HG03442 (cell line): Measurements from ENCODE around the gene ALDH1A2.
"Not testable (repeated sequence)": the region's sequence is repeated elsewhere in the genome, so short reads cannot be mapped to it uniquely, and the experiment has no call there.

ENCODE experiments used
- ATAC-seq: cut with Tn5 transposase; IDR thresholded peaks from one replicate; pipeline ENCODE4 v1.9.1; 2021; ENCODE audit warnings: mild to moderate bottlenecking, moderate library complexity; ENCODE audit not compliant: unreplicated experiment

ALDH1A2 gene

DNA sequence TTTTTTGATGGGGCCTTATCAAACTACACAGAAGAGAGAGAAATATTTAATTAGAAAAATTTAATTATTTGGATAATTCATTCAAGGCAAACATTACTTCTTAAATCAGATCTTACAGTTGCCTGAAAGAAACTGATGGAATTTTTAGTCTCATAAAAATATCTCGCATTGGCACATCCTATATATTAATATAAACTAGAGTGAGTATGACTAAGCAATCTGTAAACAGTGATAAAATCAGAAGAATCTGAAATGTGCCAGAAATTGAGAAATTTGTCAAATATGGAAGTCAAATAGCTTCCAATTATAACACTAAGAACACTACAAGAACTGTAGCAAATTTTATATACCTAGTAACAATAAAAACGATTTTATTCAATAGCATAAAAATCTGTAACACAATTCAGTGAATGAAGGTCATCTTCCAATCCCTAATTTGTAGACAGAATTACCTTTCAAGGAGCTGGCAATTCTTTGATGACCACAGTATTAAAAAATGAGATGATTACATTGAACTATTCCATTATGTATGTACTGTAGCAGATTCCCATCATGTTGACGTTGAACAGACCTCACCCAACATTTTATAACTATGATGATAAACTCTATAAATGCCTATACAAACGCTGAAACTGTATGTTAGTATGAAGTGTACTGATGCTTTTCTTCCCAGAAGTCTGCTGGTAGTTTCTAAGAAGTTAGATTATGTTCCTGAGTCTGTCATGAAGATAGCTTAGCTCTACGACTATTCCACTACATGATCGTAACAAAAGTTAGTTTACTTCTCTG lies 63.0 kb downstream of the ALDH1A2 start:
- ATAC-seq: no peak

DNA sequence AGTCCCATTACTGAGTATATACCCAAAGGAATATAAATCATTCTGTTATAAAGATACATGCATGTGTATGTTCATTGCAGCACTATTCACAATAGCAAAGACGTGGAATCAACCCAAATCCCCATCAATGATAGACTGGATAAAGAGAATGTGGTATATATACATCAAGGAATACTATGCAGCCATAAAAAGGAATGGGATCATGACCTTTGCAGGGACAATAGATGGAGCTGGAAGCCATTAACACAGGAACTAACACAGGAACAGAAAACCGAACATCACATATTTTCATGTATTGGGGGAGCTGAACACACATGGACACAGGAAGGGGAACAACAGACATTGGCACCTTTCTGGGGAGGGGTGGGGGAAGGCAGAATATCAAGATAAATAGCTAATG lies 65.8 kb downstream of the ALDH1A2 start:
- not testable (repeated sequence) for ATAC-seq

DNA sequence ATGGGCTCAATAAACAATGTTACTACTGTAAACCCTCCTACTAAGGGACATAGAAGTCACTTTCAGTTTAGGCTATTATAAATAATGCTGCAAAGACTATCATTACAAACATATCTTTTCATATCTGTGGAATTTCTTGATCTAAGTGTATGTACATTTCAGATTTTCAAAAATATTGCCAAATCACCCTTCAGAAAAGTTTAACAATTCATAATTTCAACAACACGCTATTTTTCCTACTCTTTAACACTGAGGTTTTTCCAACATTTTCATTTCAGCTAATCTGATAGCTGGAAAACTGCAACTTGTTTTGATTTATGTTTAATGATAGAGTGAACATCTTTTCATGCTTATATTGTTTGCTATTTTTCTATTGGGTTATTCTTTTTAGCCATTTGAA lies 69.0 kb downstream of the ALDH1A2 start:
- ATAC-seq: no peak

DNA sequence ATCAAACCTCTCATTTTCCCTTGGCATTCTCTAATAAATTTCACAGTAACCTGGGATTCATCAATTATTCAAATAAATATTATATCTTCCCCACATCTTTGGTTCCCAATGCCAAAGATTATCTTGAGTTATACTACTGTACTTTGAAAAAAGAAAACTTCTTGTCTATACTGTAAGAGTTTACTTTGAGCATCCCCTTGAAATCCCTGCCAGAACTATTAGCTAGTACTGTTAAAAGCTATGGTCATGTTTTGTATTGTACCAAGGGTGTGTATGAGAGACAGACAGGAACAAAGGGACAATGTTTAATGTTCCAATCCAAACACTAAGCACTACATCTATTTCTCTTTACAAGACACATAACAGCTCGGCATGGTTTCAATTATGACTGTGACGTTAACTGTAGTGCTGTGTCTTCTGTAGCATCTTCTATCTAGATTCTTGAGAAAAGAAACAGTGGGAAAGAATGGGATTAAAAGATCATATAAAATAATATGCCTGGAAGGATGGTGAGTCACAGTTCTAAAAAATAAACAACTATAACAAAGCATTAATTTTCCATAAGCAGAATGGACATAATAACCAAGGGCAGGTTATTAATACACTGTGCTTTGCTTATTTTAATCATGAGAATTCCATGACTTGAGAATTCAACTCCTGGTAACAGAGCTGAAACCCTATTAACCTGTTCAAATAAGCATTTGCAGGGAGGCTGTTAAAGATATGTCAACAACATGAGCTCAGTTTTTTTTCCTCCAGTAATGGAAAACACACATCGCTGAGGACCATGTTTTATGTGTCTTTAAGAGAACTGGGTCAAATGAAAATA lies 71.1 kb downstream of the ALDH1A2 start:
- ATAC-seq: no peak

DNA sequence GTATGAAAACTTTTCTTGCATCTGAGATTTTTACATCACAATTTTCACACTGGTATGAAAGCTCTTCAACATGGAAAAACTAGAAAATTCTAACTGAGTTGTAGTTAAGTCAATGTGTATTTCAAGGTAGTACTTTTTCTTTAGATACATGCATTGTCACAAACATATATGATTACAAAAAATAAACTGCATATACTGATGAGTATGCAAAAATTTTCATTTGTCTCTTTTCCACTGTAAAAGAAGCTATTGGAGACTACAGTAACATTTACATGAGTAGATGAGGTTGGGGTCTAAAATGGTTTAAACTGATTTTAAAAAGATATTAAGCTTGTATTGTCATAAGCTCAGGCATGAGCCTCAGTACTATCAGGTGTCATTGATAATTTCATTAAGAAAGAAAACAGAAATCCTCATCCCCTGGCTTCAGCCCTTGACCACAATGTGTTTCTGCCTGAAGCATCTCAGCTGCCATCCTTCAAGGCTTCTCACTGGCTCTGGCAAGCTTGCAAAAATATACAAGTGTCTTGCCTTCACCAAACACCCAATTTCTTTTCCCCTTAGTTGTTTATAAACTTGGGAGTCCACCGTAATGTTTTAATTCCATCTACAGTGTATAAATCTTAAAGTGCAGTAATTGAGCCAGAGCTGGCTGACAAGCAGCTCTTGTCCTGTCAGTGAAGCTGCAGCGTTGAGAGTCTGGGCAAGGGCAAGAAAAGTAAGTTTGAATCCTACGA lies 71.9 kb downstream of the ALDH1A2 start:
- no peak for ATAC-seq

DNA sequence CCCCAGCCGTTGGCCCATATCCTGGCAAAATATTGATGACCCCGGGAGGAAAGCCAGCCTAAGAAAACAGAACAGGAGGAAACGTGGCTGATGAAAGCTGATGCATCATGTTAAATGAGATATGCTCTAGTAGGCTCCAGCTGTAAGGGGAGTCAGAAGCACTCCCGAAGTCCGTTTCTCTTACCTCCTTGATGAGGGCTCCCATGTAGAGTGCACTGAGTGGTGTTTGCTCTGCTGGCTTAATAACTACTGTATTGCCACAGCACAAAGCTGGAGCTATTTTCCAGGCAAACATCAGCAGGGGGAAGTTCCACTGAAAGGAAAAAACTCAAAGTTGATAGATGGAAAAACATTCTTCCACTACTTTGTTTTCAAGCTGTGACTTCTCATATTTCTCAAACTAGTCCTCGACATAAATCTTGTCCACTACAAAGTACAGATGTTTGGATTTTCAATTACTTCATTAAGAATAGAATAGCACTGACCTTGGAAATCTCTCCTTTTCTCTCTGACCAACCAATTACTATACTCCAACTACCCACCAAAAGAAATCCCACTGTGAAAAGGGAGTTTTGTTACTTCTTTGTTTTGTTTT lies 72.7 kb downstream of the ALDH1A2 start:
- ATAC-seq: no peak

DNA sequence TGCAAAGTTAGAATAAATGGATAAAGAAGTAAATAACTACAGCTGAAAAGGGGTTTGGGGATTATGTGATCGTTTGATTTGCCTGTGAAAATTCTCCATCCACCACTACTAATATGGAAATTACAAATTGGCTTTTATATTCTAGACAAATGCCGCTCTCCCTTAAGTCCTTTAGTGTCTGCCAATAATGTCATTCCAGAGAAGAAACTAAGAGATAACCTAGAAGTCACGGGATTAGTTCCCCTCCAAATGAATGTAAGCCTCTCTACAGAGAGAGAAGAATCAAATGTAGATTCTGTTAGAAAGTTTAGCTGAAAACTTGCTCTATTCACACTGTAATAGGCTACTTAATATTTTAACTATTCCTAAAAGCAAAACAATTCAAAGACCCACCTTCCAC lies 92.0 kb downstream of the ALDH1A2 start:
- ATAC-seq: no peak

DNA sequence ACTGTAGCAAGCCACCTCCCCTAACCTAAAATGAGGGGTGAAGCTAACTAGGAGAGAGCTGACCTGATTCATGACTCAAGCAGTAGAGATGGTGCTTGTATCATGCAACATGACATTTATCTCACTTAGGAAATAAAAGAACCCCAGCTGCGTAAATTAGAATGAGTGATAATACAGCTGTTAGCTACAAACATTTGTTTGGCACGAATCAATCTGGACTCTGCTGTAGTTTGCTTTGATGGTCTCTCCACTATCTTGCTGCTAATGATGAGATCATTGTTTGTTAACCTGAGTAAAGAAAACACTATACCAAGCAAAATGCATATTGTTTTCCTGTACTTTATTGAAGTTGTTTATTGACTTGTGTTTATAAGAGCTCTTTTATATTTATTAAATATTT lies 92.6 kb downstream of the ALDH1A2 start:
- no peak for ATAC-seq

DNA sequence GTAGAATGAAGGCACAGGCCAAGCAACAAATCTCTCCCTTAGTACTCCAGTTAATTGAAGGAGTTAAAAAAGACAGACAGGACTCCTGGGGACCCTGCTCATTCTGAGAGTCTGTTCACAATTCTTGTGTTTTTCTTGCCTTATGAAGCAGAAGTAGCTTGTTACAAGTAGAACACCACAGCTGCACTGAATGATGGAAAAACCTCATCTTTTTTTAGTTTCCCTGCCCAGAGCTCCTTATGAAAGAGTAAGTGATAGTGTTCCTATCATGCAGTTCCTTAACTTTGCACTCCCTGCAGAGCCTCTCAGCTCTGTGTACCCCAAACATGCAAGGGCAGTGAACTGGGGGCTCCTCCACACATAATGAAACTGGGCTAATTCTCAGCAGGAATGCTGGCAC lies 95.5 kb downstream of the ALDH1A2 start:
- no peak for ATAC-seq

DNA sequence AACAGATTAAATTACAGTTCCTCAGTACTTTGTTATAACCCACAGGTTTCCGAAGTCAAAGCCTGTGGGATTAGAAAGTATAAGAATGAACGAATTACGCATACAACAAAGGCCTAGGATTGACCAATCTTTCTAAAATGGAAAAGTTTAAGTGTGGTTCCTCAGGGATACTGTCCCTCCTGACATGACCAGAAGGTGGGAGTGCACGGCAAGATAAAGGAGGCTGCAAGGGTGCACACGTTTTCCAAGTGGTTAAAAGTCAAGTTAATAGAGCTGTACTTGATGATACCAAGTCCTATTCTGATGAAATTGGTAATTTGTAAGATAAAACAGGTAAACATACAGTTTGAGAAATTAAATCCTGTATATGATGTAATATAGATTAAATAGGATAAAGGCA lies 96.2 kb downstream of the ALDH1A2 start:
- ATAC-seq: no peak

DNA sequence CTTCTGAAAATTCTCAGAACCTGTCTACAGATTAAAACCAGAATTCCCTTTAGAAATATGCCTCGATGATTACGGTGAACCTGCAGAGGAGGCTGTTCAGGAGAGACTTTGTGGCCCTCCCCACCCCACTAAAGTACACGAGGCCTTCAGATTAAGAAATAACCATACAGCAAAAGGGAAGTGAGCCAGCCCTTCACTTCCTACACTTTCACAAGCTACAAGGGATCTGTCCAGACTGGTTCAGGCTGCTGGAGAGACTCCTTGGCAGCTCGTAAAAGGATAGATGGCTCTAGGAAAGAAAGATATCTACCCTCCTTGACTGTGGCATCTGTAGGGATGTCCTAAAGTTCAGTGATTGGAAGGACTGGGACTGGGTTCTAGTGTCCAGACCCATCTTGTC lies 102.6 kb downstream of the ALDH1A2 start:
- ATAC-seq: no peak

DNA sequence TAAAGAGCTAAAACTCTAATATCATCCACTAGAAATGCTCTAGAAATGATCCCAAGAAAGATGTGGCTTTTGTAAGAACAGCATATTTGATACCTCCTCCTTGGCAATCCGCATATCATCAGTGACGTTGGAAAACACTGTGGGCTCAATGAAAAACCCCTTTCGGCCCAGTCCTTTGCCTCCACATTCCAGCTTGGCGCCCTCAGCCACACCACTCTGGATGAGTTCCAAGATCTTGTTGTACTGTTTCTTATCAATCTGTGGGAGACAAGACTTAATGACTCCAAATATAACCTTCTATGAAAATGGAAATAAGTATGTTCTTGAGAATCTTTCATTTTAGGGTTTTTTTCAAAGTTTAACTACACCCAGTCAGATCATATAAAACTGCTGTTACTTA lies 103.6 kb downstream of the ALDH1A2 start:
- no peak for ATAC-seq

DNA sequence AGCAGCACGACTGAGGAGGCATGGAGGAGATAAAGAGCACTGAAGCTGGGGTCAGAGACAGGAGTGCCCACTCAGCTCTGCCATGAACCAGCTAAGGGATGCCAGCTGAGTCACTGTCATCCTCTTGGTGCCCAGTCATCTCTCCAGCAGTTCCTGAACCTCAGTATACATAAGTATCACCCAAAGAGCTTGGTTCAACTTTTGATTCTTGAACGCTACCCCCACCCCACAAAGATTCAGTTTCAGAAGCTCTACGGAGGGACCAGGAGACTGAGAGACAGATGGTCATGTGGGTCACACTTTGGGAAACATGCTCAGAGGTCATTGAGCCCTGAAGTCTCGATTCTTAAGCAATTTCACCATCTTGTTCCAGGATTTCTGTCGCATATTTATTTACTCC lies 108.4 kb downstream of the ALDH1A2 start:
- no peak for ATAC-seq

DNA sequence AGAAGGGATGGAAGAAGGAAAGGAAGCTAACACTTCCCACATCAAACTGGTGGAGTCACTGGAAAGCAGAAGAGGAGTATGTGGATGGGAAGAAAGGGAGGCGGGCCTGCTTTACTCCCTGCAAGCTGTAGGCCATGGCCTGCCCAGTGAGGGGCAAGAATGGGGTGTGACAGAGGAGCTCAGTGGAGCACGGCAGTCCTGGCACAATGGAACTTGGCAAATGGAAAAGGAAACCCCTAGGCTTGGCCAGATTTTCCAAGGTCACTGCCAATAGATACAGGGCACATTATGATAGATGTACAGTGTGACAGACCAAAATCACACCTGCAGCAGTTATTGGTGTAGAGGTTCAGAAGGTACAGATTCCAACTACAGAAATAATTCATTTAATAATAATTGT lies 111.6 kb downstream of the ALDH1A2 start:
- no peak for ATAC-seq

DNA sequence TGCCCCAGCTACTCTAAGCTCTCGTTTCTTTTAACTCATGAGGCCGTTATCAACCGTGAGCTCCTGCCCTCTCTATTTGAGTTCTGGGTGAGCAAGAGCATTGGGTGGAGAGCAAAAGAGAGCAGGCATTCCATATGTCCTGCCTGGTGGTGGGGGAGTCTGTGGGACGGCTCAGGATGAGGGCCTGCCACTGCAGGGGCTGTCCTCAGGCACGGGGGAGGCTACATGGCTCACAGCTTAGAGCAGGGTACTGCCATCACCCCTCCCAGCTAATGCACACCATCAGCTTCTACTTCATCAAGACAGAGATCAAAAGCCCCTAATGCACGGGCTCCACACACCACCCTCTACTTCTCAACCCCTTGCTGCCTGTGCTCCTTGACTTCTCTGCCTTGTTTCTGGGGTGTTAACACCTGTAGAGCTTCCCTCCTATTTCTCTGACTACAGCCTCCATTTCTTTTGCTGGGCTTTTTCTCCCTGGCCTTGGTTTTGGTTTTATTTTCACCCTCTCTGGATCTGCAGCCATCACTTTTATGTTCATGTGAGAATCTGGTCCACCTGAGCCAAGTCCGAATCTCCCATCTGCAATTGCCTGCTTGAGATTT lies 114.1 kb downstream of the ALDH1A2 start:
- ATAC-seq: no peak

DNA sequence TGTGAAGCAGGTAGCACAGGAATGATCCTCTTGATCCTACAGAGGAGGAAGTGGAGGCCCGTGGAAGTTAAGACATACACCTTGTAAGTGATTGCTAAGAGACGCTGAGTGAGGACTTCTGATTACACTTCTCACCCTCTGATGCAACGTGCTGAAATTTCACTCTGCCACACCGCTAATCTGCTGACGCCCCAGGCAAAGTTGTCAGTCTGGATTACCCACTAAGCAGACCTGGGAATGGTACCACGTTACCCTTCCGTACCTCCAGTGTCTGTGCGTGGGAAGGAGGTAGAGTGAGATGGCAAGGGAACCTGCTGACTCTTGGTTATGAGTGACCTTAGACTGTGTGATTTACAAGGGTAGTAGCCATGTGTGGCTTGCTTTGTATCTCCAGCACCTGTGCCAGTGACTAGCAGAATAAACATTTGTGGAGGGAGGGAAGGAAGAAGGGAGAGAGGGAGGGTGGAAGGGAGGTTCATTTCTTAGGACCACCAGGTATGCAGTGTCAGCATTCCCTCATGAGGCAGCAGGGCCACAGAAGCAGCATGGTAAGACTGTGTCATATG lies 115.0 kb downstream of the ALDH1A2 start:
- ATAC-seq: no peak

DNA sequence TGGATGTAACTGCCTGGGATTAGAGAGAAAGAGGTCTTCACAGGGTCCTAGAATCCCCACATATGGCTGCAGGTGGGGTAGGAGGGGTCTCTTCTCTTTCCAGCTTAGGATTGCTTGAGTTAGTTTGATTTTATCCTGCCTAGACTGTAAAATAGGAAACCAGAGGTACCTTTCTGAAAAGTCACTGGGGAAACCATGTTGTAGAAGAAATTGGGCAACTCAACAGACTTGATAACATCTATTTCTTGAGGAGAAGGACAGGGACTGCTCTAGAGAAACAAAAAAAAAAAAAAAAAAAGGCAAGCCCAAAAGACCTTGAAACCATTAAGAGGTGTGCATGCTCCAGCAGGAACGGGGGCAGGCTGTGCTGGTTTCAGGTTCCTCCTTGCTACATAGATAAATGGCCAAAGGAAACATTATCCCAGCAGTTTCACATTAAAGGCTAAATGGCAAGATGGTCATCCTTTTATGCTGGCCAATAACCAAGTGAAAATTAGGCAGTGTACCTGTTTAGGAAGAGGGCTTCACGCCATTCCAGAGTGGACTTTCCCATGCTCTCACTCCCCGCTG lies 116.1 kb downstream of the ALDH1A2 start:
- no peak for ATAC-seq

DNA sequence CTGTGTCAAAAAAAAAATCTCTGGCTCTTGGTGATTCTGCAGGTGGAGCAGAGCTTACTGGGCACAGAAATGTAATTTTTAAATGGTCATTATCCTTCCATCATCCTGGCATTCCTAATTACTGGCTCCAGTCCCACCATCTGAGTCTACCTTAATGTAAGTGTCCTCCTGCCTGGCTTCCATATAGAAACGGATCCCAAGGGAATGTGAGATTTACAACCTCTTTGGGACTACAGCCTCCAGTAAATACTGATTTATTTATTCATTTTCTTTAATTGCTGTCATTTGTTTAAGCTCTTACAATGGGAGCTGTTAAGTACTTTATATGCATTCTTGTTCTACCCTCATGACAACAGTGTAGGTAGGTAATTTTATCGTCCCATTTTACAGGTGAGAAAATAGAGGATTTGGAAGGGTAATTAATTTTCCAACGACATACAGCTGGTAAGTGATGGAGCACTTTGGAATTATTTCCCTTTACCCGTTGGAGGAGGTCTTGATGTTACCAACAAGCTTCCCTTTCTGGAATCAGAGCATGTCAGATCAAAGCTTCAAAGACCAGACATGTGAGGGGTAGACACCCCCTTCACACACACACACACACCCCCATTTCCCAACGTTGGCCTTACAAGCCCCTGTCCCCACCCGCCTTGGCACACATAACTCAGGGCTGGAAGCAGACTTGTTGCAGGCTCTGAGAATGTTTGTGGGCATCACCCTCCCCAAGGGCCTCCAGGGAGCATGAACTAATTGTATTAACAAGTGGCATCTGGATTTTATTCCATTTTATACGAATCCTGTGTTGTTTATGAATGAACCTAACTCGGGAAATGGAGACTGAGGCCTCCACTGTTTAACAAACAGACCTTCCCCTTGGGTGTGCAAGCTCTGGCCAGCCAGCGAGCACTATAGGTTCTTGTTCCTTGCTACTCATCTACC lies 116.9 kb downstream of the ALDH1A2 start:
- no peak for ATAC-seq

DNA sequence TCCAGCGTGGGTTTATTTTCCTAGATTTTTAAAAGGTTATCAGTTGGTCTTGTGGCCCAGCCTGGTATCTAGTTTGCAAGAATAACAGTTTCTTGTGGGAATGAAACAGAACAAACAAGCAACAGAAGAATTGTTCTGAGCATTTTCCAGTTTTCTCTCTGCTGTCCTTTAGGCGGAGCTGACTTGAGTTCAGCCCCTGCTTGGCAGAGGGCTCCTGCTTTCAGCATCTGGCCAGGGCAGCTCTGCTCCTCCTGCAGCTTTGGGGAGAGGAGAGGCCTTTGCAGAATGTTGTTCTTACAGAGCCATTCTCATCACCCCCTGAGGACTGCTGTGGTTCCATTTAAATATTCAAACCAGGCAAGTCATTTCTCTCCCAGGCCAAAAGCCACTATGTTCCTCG lies 117.7 kb downstream of the ALDH1A2 start:
- no peak for ATAC-seq
